GM19023 (cell line): ENCODE data around the gene MCEMP1.
A peak's percentile ranks its signal among the peaks of the same experiment; 100 is the strongest.

Source experiments
- ATAC-seq: cut with Tn5 transposase; IDR thresholded peaks from one replicate; pipeline ENCODE4 v1.9.1; 2021; ENCODE audit warnings: mild to moderate bottlenecking, moderate library complexity; ENCODE audit not compliant: unreplicated experiment

MCEMP1 gene

GRCh38 chr19:7676854-7677253 lies at the start of gene MCEMP1:
TSS of gene MCEMP1 (plus strand) at chr19:7677090. CDS start at chr19:7677121, 31 bp downstream.
- ATAC-seq: no peak

GRCh38 chr19:7627166-7627565 lies 49.7 kb upstream of the MCEMP1 start:
- no peak for ATAC-seq

GRCh38 chr19:7628589-7629311 lies 48.1 kb upstream of the MCEMP1 start:
- no peak for ATAC-seq

- ATAC-seq: peak; percentile 84
Observed at GRCh38 chr19:7629347-7630054, 47.4 kb upstream of the MCEMP1 start, which contains the start of the genes PET100 and XAB2. TSS of gene PET100 (plus strand) at chr19:7629793. CDS start at chr19:7629834, 41 bp downstream. TSS of gene XAB2 (minus strand) at chr19:7629545. CDS start at chr19:7629527, 18 bp downstream.

GRCh38 chr19:7631577-7631976 lies 45.3 kb upstream of the MCEMP1 start:
- ATAC-seq: no peak

- no peak for ATAC-seq
Observed at GRCh38 chr19:7632340-7633203, 44.3 kb upstream of the MCEMP1 start.

- no peak for ATAC-seq
Observed at GRCh38 chr19:7633698-7634097, 43.2 kb upstream of the MCEMP1 start, which contains the start of gene PCP2. TSS of gene PCP2 (minus strand) at chr19:7633719. CDS start at chr19:7633457, 262 bp downstream.

GRCh38 chr19:7635670-7636069 lies 41.2 kb upstream of the MCEMP1 start:
- no peak for ATAC-seq

GRCh38 chr19:7636317-7636690 lies 40.6 kb upstream of the MCEMP1 start:
- no peak for ATAC-seq

GRCh38 chr19:7636691-7637373 lies 40.1 kb upstream of the MCEMP1 start, which contains the start of gene STXBP2:
TSS of gene STXBP2 (plus strand) at chr19:7637110. CDS start at chr19:7637150, 40 bp downstream.
- ATAC-seq: peak; percentile 69

- ATAC-seq: peak; percentile 9
Observed at GRCh38 chr19:7637374-7638256, 39.3 kb upstream of the MCEMP1 start.

GRCh38 chr19:7638802-7639465 lies 38.0 kb upstream of the MCEMP1 start:
- no peak for ATAC-seq

GRCh38 chr19:7639863-7640348 lies 37.0 kb upstream of the MCEMP1 start:
- no peak for ATAC-seq

GRCh38 chr19:7640803-7641202 lies 36.1 kb upstream of the MCEMP1 start:
- no peak for ATAC-seq

- ATAC-seq: no peak
Observed at GRCh38 chr19:7641290-7642276, 35.3 kb upstream of the MCEMP1 start.

GRCh38 chr19:7642295-7643030 lies 34.4 kb upstream of the MCEMP1 start:
- no peak for ATAC-seq

- ATAC-seq: no peak
Observed at GRCh38 chr19:7643031-7643415, 33.9 kb upstream of the MCEMP1 start.
